Heart left ventricle (tissue), 13 donors: ENCODE measurements around the gene STX12.
"Not testable (repeated sequence)": the region's sequence is repeated elsewhere in the genome, so short reads cannot be mapped to it uniquely, and the experiment has no call there.

Experiments used
- CTCF ChIP-seq, 12 donors: fragments of 200-600 bp; sonication (generic) in 4 of 12; IDR thresholded peaks; one replicate each; pipeline versions ENCODE4 v1.5.0 to v1.8.0; 2018 to 2022; ENCODE audit warnings: antibody characterized with exemption in 12 of 12, mild to moderate bottlenecking in 5 of 12
- POLR2A ChIP-seq, 2 donors: fragments of 450-650 bp; IDR thresholded peaks; one replicate each; pipeline ENCODE4 v1.6.1; 2017; ENCODE audit warnings: antibody characterized with exemption in 2 of 2, mild to moderate bottlenecking in 2 of 2, moderate library complexity in 2 of 2
- donor health status: ischemic (EF 13 %, LVEDD 7.1; RV severe dilation, severe dysfunction).
- donor health status: DM: no; HTN: yes; CAD: no.
- donor health status: DM: no; HTN: no; CAD: no.
- donor health status: ischemic (EF 25% LVEDD 6.9; RV normal size, moderate dysfunction).
- donor health status: ischemic (EF 25% LVEDD 5.7; RV mildly dilated, moderate dysfunction).
- donor health status: ischemic (EF 35%, LVEDD 5.7; RV mildly dilated, moderate dysfunction).
- donor health status: nonischemic (EF 11% LVEDD 7.7; RV severe dilation, severe dysfunction).
- donor health status: DM: yes; HTN: yes; CAD: no.
- donor health status: PGD.
- donor health status: ischemic (EF 29% LVEDD 5.4; RV normal size, mild dysfunction).
- donor health status: nonischemic (EF 23%, LVEDD 6.1; RV moderate dilation, normal function).

GRCh38 chr1:27829339-27829960 lies 56.4 kb downstream of the STX12 start:
- not testable (repeated sequence) for TF ChIP-seq POLR2A, CTCF (IDR thresholded peaks at IDR 0.05)
